HG02870 (cell line): ENCODE data around the gene GOT1.

Experiments
- ATAC-seq: cut with Tn5 transposase; IDR thresholded peaks from one replicate; pipeline ENCODE4 v1.9.1; 2021; ENCODE audit warnings: mild to moderate bottlenecking, moderate library complexity; ENCODE audit not compliant: unreplicated experiment

The GOT1 gene

DNA sequence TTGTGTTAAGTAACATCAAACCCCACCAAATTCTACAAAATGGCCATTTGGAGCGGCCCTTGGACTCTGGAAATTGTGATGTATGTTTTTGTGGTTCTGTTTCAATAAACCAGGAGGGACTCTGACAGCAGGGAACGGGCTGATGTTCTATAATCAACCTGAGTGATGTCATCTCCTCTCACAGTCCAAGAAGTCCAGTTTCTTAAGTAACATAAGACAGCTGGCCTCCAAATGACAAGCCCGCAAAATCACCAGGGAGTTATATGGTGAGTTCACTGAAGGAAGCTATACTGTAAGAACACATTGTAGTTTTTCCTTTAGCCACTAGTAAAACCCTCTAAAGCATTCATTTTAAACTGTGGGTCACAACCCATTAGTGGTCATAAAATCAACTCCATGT, 34.0 kb downstream of the GOT1 start:
- no peak for ATAC-seq

DNA sequence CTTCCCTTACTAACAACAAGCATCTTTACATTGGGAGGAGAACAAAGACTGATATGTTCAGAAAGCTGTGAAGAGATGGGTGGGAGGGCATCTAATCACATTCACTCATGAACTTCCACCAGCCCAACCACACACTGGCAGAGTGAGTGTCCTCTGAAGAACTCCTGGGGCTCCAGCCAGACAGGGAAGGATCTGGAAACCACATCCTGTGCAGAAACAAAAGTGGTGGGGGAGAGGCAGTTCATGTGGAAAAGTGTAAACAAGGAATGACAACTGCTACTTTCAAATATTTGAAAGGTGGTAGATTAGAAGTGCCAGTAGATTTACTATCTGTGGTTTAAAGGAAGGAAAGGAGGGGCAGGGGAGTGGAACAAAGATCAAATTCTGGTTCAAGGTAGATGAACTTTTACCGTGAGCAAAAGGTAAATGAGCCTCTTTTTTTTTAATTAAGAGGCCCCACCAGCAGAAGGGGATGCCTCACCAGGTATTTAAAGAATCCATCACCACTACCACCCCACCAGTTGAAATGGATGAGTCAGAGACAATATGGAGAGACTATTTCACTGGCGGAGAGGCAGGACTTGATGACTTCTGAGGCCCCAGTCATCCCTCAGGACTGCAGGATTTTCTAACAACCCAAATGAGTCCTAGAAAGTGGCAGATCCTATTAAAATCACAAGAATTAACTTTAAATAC, 34.5 kb downstream of the GOT1 start:
- ATAC-seq, result no peak

DNA sequence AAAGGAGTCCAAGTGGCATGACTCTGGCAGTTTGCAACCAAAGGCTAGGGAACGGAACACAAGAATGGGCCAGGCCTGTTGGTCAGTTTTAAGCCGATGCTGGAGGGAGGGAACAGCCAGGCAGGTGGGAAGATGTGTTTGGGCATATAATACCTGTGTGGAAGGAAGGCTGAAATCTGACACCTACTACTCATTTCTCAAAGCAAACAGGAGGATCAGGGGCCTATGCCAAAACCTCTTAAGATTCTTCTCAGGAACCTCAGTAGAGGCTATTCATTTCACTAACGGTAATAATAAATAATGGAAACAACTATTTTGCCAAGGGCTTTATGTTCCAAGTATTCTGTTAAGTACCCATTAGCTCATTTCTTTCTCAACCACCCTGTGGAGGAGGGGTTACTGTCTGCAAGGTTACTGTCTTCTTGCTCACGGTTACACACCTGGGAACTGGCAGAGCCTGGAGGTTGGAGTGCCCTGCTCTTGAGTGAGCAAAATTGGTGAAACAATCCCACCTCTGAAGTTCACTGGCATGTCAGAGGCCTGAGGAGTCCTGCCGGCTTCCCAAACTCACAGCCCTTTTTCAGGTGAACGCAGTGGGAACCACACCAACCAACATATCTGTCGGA, 35.5 kb downstream of the GOT1 start:
- ATAC-seq, result no peak

DNA sequence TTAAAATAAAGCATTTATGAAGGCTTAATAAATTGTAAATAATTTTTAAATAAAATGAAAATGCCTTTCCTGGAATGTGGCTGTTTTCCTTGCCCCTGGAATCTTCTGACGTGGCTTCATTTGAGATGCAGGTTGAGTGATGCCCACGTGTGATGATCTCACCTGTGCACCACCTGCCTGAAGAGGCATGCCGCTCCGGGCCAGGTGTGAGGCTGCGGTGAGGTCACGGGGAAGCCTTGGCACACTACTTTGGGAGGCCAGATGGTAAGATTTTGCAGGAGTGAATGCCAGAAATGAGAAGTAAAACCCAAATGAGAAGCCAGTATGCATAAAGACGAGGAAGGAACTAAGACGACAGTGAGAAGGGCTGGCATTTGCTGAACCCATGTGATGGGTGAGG, 36.2 kb downstream of the GOT1 start:
- ATAC-seq, result no peak

DNA sequence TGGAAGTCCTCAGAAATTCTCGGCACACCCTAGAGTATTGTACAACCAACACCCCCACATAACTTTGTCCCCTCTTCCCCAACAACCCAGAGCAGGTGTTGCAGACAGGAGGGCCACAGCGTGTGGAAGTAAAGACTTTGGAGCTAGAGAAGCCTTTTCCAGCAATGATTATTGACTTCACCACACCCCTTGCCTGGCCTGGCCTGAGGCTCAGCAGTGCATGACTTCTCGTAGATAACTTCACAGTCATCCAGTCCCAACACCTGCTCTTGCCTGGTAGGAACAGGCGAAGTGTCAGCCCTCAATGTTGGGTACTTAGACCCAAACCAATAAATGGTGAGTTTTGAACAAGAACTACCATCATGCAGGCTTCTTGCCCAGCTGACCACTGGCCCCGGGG, 36.7 kb downstream of the GOT1 start:
- no peak for ATAC-seq

DNA sequence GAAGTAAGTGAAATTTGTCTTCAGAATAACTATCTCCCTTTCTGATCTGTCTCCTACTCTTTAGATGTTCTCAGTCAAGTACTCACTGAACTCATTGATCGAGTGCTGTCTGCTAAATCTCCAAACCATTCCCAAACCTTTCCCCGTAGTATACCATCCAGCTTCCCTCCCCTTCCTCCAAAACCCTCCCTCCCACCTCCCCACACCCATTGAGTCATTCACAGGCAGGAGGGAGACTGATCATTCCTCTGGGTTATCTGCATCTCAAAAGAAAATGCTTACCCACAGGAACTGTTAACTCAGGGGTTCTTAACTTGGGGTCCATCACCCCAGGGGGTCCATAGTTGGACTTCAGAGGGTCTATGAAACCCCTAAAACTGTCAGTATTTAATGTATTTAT, 37.4 kb downstream of the GOT1 start:
- no peak for ATAC-seq

DNA sequence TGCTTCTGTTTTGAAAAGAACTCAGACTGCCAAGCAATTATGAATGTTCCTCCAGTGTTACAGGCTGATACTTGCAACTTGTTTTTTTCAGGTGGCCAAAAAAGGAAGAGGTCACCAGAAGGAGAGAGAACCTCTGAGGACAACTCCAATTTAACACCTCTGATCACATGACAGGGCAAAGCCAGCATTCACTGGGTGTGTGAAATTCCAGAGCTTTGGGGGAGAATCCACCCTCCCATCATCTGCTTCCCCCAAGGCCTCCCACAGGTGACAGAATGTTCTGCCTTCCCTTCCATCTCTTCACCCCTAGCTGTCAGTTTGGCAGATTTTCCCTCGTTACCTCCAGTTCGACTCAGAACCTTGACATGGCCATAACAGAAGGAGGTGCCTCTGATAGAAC, 39.1 kb downstream of the GOT1 start:
- ATAC-seq, result no peak

DNA sequence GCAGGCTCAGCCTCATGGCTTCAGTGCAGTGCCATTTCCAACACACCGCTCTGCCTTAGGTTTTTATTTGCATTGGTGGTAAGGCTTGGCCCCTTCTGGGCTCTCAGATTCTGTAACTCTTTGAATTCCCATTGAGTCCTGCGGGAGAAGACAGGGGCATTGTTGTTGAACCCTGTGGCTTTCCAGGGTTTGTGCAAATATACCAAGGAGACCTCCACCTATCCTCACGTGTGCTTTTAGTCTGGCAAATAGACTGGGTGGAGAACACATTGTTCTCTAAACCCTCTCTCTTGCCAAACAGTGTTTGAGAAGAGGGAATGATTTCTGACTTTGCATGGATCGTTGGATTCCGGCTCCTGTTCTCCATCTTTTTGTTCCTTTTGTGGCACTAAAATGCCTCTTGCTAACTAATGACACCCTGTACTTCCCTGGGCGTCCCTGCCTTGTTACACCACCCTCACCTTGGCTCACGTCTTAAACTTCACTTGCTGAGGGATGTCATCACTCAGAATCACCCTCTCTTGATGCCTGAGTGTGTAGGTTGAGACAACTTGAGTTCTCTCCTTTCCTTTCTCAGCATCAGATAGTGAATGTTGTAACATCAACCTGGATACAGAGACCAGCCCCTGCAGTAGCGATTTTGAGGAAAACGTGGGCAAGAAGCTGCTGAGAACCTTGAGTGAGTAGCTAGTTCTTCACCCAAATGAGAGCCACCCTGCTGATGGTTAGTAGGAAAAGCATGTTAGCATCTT, 40.5 kb downstream of the GOT1 start:
- no peak for ATAC-seq

DNA sequence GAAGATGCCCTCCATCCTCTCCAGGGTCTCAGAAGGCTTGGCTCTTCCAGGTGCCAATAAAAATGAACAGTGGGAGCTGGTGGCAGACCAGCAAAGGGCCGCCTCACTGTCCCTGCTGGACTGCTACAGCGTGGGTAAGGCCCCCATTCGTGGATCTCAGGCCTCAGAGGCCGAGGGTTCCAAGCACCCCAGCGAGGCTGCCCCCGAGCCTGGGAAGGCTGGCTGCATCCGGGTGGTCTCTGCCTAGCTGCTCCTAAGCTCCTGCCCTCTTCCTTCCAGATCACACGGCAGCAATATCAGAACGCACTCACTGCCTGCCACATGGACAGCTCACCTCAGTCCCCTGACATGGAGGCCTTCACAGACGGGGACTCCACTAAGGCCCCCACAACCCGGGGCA, 42.9 kb downstream of the GOT1 start:
- ATAC-seq, result no peak

DNA sequence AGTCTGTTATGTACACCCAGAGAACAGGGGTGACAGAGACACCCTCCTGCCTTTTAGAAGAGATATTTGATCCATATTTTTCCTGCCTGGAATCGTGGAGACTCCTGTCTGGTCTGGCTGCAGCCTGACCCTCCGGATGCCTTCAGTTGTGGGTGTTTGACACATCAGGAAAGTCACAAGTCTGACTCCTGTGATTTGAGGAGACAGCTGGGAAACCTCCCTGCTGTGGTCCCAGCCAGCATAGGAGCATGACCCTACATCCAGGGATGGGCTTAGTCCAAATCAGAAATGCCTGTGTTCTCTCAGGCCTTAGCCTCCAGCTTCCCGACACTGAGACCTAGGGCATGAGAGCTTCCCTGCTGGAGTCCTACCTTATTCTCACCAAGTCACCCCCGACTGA, 43.4 kb downstream of the GOT1 start:
- no peak for ATAC-seq

DNA sequence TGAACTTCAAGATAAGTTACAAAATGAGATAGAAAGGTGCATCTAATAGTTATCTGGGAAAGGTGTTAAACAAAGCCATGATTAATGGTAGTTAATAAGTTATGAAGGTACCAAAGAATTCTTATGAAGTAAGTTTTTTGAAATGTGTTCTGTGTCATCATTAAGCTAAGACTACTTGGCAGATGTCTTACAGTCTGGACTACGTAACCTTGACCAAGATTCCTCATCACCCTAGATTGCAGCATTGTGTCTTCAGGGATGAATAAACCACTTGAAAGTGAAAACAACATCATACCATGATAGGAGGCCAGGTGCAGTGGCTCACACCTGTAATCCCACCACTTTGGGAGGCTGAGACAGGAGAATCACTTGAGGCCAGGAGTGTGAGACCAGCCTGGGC, 48.2 kb downstream of the GOT1 start:
- ATAC-seq, result no peak

DNA sequence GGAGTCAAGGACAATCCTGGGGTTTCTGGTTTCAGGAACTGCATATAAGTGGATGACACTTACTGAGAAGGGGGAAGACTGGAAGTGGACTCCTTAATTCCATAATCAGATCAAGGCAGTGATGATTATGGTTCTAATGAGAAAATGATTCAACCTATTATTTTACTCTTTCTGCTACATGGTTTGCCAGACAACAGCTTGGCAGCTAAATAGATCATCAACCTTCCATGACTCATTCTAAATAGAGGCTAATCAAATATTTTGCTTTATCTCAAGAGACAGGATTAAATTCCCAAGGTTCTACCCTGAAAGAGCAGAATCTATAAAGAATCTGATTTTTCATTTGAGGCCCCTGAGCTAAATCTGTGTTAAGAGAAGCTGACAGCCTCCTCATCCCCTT, 55.0 kb downstream of the GOT1 start:
- no peak for ATAC-seq

DNA sequence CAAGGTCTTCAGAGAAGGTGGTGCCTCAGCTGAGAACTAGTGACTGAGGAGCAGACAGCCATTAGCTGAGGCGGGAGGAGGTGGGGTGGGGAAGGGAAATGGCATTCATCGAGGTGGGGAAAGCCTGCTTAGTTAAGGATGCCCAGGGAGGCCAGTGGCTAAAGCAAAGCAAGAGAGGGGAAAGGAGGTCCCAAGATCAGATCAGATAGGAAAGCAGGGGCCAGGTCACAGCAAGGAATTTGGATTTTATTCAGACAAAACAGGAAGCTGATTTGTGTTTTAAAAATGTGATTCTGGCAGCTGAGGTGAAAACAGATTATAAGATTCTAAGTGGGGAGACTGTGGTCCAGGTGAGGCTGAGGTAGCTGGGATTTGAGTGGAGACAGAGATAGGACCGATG, 55.5 kb downstream of the GOT1 start:
- no peak for ATAC-seq

DNA sequence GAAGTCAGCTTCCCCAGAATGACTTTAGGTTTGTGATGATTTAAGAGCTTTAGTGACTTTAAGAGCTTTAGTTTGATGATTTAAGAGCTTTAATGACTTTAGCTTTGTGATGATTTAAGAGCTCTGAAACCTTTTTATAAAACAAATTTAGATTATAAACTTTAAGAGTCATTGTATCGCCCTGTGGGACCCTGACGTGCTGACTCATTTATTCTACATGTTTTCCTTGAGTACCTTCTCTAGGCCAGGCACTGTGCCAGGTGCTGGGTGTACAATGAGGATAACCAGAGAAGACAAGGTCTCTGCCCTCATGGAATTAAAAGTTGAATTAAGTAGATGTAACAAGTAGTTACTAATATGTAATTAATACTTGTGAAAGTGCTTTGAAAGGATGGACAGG, 55.9 kb downstream of the GOT1 start:
- no peak for ATAC-seq

DNA sequence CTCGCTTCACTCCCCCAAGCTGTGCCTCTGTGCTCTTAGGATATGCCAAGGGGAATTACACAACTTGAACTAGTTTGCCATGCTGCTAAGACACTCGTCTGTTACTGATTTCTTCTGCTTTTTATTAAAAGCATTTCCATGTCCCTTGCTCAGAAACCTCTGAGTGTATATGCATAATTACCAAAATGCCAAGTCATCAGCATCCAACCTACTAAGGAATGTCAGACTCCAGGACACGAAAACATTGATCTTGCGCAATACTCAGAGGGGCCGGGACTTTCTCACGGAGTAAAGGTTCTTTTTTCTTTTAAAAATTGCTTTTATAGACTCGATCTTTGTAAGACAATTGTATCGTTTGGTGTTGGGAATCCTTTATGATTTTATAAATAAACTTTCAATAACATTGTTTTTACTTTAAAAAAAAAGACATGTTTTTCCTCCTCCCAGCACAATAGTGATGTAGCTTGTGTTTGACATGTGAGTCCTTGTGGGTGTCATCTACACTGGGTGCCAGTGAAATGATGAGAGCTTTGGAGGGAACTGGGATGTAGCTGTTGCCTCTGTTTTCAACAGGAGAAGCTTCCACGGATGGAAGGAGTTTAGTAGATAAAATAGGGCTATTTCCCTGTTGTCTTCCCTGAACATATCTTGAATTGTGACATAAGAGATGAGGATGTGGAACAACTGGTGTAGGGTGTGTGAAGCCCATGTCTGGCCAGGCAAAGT, 57.7 kb downstream of the GOT1 start:
- ATAC-seq, result no peak

DNA sequence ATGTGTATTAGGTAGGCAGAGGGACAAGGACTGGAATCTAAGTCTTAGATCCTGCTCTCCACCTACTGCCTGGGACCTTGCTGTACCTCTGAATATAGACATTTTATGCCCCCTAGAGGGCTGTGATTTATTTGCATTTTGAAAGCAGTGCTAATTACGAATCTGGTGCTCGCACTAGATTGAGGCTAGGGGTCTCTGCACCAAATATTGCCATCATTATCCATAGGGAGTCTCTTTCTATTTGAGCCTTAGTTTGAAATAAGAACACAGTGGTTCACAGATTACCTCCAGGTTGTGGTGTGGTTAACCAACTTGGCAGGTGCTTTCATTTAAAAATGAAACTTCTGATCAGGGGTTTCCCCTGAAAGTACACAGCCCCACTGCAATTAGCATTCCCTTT, 59.4 kb downstream of the GOT1 start:
- ATAC-seq, result peak; percentile 94

DNA sequence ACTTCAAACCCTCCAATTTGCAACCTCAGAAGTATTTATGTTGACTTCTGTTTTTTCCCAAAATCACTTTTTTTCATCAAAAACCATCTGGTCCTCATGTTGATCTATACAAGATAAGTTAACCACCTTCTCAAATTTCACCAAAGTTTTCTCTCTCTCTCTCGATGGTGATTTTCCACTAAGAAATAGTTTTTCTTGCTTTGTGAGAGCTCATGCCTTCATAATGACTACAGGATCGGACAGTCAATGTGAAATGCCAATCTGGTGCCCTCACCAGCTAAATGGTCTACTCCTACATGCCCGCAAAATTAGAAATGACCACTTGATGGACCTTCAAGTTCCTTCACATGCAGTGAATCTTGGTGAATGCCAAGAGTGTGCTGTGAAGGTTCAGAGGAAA, 60.9 kb downstream of the GOT1 start:
- ATAC-seq, result no peak

DNA sequence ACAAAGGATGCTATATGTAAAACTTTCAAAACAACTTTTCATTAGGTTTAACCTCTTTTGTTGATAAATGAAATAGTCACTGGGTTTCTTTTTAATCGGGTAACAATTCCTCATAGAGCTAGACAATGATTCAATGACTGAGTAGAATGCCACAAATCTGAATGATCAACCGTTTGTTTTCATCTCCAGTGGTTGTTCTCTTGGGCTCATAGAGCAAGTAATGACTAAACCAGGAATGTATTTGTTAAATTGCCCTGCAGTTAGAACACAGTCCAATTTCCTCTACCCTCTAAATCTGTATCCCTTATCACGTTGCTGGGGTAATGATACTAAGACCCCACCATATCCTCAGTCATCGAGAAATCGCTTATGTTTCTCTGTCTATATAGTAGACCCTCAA, 61.3 kb downstream of the GOT1 start:
- ATAC-seq, result no peak

DNA sequence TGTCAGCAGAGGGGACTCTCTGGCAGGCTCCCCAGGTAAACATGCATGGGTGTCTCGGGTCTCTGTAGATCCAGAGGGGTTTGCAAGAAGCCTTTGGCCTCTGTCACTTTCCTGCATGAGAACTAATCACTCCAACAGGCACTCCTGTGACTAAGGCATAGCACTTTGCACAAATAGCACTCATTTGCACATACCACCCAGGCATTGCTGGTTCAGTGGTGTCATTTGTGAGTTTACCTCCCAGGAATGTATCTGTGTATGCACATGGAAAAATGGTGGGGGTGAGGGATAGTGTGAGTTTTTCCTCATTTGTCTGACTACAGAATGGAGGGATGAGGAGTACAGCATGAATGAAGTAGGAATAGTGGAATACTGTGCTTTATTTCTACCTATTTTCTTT, 61.8 kb downstream of the GOT1 start:
- no peak for ATAC-seq

DNA sequence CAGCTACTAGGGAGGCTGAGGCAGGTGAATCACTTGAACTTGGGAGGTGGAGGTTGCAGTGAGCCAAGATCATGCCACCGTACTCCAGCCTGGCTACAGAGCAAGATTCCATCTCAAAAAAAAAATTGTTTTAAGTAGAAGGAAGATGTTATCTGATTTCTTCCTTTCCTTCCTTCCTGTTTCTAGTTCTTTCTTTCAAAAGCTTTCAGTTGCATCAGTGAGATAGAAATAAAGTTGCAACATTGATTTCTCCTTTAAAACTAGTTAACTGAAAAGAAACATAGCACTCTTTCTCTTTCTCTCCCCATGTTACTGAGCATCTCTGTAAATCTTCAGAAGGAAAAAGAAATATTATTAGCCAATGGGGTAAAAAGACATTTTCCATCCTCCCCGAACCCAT, 63.8 kb downstream of the GOT1 start:
- ATAC-seq, result no peak

DNA sequence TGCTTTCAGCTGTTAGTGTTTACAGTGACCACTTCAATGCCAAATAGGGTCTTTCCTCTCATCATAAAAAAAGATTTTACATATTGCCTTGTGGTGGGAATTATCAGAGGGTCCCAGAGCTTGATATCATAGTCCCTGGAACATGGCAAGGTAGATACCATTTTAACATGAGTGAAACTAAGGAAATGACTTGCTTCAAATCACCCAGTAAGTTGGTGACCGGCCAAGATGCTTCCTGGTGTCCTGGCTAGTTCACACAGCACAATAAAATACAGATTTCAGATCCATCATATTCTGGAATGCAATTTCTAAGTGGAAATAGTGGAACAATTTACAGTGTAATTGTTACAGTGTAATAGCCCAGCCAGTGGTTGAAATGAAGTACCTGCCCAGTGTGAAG, 64.7 kb downstream of the GOT1 start:
- no peak for ATAC-seq

DNA sequence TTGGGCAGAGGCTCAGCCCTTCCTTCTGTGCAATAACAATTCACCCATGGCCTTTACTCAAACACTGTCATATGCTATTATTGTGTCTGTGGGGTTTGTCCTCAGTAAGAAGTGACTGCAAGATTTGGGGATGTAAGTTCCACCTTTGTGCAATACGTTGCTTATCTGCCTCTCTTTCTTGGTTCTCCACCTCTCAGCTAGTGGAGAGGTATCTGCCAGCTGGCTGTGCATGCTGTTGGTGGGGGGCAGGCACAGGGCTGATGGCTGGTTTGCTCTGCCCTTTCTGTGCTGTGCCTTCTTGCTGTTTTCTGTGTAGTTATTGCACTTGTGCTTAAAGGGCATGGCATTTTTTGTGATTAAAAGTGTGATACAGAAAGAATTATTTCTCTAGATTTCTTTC, 65.1 kb downstream of the GOT1 start:
- ATAC-seq, result no peak
